Kidney capillary endothelial cell (primary cell): ENCODE results near the gene FBN1.
A peak's percentile ranks its signal among the peaks of the same experiment; 100 is the strongest.

Source experiments
- DNase-seq: peaks from one replicate; pipeline ENCODE4 v3.0.0-alpha.2; 2018; ENCODE audit warnings: low spot score

FBN1 gene

GRCh38 chr15:48553559-48553958 lies 92.0 kb downstream of the FBN1 start:
- DNase-seq, result peak; percentile 52

- DNase-seq, result no peak
These were observed 94.5 kb downstream of the FBN1 start for GRCh38 chr15:48550822-48551525.

- no peak for DNase-seq
These were observed 97.1 kb downstream of the FBN1 start for GRCh38 chr15:48548455-48548854.

DNA sequence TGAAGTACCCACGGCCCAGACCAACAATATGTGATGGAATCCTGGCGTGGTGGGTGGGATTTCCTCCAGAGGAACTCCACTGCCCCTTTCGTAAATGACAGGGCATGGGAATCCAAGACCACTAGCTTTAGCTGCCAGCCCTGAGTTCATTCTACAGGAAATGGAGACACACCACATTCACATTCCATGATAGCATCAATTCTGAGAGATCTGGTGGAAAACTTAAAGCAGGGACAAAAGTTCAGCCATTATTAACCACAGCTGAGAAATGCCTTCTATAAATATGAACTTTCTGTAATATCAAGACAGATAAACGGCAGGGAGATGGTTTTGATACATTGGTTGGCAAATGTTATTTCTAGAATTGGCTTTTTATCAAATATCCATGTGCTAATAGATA lies 98.2 kb downstream of the FBN1 start:
- no peak for DNase-seq

DNA sequence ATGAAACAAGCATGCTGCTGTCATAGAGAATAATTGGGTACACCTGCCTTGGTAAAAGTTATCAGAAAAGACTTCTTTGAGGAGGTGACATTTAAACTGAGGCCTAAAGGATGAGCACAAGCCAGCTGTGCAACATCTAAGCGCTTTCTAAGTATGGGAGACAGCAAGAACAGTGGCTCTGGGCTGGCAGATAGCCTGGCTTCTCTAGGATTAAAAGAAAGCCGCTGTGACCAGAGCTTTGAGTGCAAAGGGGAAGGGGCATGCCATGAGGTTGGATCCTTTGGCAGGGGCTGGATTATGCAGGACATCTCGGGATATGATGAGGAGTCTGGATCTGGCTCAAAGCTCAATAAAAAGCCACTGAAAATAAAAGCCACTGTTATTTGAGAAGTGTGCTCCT lies 99.2 kb downstream of the FBN1 start:
- DNase-seq, result no peak

DNA sequence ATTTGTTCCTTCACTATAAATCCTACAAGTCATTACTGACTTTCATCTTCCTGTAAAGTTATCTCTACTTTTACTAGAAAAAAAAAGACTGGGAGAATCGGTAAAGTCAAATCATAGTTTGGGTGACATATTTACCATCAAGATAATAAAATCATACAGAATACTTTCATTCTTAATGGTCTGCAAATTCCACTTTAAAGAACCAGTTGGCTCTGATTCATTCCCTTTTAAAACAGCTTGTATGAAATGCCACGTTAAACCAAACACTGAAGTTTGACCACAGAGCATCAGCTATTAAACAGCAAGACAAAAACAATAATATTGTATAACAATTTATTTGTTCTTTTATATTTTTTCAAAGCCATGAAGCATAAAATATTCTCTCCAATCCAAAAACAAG lies 100.7 kb downstream of the FBN1 start:
- no peak for DNase-seq

- no peak for DNase-seq
These were observed 103.9 kb downstream of the FBN1 start for GRCh38 chr15:48541341-48542278.

DNA sequence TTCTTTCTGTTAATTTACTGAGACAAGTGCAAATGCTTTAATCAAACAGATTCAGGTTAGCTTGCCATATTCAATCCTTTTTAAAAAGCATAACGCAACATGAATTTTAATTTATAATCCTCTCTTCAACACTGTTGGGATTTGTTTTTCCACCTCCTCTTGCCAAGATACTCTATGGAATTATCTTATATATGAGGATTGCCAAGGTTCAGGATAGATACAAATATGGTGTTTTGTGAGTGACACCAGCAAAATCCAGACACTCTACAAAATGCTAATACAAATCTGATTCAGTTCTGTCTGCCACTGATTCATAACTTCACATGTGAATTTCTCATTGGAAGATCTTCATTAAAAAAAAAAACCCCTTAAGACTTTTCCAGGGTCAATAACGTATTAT lies 104.8 kb downstream of the FBN1 start:
- no peak for DNase-seq

DNA sequence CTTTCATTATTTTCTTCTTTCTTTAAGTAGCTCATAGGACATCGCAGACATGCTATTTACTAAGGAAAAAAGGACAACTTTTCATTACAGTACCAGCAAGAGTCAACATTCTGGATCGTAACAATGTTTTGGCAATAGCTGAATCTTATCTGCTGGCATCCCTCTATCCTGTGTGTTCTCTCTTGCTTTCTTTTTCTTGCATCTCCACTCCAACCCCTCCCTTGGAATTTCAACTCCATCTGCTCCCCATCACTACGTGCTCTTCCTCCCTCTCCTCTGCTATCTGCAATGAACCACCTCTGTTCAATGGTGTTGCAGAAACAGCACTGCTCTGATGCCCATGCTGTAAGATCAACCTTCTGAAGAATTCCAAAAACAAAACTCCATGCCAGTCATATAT lies 106.6 kb downstream of the FBN1 start:
- no peak for DNase-seq

DNA sequence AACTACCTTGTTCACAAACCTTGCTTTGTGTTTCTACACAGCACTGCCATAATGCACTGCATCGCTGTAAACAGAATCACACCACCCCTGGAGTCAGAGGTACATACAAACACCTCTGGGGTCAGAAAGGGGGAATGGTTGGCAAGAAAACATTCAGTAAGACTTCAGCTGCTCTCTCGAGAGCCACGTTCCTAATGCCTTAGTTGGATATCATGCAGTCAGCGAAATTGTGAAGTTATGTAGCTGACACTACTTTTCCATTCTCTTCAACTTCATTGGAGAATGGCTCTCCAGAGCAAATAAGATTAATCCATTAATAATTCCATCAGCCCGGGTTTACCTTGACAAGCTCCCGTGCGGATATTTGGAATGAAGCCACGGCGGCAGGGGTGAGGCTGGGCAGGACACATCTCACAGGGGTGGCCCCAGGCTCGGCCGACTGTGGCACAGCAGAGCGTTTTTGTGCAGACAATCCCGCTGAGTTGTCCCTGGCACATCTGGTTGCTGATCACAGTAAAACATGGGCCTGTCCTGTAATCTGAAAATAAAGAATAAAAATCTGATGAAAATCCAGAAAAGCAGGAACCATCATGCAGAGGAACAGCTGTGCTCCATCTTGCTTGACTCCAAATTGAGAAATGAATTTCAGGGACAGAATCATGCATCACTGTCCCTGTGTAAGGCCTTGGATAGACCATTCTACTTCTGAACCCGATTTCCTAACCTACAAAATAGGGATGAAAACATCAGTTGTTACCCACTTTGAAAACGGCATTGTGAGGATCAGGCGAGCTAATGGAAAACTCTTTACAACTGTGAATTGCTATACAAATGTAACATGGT lies 108.0 kb downstream of the FBN1 start:
- no peak for DNase-seq

DNA sequence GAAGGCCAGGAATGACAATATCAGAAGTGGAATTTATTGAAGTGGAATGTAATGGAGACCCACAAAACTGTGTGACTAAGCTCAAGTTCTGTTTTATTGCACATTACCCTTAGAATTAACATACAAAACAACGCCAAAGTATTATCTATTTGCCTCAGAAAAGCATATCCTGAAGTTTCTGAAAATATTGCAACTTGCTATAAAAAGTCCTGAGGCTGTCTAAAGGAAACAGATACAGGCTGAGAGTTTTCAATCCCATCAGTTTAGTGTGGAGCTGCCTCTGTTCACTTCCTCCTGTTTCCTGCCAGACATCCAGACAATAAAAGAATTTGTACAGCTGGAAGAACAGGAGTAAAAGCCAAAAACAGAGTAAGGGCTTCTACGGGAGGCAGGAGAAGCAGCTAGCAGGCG lies 108.8 kb downstream of the FBN1 start:
- peak; percentile 57 for DNase-seq

DNA sequence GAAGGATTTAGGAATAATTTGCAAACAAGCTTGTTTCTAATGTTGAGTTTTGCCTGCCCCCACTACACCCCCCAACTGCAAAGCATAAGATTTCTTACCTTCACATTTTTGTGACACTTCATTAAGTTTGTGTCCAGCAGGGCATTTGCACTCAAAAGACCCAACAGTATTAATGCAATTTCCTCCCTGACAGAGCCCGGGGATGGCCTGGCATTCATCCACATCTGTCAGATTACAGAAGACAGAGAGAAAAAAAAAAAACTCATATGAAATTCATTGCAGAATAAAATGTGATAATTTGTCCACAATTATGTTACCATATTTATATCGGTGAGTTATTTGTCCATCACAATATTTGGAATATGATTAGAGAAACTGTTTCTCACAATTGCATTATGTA lies 111.5 kb downstream of the FBN1 start:
- no peak for DNase-seq

- DNase-seq, result no peak
These were observed 112.6 kb downstream of the FBN1 start for GRCh38 chr15:48532946-48533345.

DNA sequence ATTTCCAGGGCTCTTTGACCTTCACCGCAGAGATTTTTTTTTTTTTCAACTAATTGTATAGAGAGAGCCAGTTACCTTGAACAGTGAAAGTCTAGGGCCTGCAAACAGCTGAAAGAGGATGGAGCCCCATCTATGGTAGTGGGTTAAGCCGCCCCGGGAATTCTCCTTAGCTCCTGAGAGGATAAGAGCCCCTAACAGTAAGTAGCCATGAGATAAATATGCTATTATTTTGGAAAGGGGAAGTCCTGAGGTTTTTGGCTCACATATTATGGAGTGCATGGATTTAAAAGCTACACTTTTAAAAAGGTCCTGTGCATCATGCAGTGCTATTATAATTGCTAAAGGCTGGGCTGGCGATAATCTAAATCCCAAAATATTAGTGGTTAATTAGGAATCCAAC lies 115.0 kb downstream of the FBN1 start:
- no peak for DNase-seq

DNA sequence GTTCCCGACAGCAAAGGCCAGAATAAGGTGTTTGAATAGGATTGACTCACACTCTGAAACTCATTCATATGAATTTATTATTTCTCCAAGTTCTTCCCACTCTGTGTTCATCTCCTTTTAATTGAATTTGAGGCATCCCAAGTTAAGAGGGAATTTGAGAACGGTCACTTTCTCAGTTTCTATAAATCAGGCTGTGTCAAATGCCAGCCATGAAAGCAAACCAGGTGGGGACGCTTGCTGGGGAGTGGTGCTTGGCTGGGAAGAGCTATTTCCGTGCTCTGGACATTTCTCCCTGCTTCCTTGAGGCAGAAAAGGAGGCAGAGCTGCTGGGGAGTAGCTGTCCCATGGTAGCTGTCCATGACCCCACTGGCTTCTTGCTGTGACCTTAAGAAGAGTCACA lies 116.6 kb downstream of the FBN1 start:
- no peak for DNase-seq

- no peak for DNase-seq
These were observed 118.0 kb downstream of the FBN1 start for GRCh38 chr15:48527517-48527916.

GRCh38 chr15:48522911-48523310 lies 122.6 kb downstream of the FBN1 start:
- no peak for DNase-seq

DNA sequence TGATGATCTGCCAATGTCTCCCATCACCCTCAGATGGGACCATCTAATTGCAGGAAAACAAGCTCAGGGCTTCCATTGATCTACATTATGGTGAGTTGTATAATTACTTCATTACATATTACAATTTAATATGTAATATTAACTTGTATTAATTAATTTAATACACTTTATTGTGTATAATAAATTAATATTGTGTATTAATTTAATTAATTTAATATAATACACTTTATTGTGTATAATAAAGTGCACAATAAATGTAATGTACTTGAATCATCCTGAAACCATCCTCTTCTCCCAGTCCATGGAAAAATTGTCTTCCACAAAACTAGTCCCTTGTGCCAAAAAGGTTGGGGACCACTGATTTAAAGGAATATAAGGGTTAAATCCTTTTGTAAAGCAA lies 123.4 kb downstream of the FBN1 start:
- DNase-seq, result no peak

DNA sequence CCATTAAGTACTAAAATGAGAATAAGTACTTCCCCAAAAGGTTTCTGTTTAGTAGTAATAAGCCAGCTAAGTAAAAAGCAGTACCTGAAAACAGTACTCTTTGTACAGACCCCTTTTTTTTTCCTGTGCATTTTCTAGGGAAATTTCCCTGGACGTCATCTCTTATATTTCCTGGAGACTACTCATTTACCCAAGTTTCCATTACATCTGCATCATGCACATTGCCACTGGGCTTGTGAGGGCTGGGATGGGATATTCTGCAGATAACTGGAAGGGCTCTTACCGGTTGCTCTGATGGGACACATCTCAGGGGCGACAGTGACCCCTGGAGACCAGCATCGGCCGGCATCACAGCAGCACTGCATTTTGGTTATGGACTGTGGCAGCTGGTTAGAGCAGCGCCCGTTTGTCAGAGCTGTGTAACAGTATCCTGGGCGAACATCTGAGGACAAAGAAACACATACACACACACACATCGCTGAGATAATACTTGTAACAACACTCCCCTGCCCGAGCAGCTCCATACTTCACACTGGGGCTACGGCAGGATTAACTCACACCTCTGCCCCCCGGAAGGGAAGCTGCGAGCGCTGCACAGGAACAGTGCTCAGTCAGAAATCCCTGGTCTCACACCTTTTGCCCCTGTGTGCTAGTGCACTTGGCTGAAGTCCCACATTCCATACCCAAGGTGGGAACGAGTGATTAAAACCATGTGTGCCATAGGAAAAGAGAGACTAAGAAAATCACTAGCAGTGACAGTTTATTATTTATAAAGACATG lies 124.9 kb downstream of the FBN1 start:
- no peak for DNase-seq

- no peak for DNase-seq
These were observed 129.4 kb downstream of the FBN1 start for GRCh38 chr15:48516121-48516520.

GRCh38 chr15:48515500-48515899 lies 130.0 kb downstream of the FBN1 start:
- DNase-seq, result no peak
